ENCODE data around the gene FAF1. TPM values are rescaled to one million over a fixed set of nuclear protein-coding genes. Genes with fewer than 3 reads are reported as not detected.

FAF1 gene
- total and polyA plus RNA-seq, 4 donors = 8.6 to 45.0 (median 18.2) TPM

DNA sequence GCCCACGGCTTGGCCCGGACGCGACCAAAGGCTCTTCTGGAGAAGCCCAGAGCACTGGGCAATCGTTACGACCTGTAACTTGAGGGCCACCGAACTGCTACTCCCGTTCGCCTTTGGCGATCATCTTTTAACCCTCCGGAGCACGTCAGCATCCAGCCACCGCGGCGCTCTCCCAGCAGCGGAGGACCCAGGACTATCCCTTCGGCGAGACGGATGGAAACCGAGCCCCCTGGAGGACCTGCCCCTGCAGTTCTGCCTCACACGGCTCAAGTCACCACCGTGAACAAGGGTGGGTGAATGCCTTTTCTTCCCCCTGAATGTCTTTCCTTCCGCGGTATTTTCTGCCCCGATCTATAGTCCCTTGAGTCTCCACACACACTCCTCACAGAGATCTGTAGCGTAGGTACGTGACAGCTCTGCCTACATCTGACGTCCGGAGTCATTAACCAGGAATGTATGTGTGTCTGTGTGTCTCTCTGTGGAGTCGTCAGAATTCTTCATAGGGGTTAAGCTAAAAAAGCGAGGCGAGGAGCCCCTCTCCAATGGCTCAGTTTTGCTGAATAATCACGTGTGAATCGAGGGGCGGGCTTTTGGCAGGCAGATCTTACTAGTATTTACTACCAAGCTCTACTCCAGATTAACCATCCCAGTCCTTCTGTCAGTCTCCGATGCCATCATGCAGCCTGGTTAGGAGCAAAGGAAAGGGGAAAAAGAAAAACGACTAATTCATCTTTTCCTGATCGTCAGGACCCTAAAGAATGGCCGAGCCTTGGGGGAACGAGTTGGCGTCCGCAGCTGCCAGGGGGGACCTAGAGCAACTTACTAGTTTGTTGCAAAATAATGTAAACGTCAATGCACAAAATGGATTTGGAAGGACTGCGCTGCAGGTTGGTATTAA is 9.8 kb upstream of the FAF1 start, which contains the start of gene CDKN2C (continued):
- TF ChIP-seq YY1 (IDR thresholded peaks at IDR 0.05) = peak; percentile 83

DNA sequence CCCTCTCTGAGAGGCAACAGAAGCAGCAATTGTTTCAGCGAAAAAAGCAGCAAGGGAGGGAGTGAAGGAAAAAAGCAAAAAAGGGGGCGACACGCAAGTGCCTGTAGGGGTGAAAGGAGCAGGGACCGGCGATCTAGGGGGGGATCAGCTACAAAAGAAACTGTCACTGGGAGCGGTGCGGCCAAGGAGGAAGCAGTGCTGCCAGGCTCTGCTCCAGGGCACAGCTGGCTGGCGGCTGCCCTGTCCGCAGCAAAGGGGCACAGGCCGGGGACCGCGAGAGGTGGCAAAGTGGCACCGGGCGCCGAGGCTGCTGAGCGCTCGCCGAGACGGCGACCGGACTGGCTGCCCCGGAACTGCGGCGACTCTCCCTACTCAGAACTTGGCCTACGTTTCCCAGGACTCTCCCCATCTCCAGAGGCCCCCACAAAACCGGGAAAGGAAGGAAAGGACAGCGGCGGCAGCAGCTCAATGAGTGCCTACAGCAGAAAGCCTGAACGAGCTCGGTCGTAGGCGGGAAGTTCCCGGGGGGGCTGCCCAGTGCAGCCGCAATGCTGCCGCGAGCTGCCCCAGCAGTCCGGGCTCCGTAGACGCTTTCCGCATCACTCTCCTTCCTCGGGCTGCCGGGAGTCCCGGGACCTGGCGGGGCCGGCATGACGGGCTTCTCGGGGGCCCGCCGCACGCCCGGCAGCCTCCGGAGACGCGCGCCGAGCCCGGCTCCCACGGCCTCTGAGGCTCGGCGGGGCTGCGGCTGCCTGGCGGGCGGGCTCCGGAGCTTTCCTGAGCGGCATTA is 8.9 kb upstream of the FAF1 start:
- no peaks in the 10 kb centered on the region for H3K9me3 ChIP-seq (ENCODE audit: control insufficient read depth in 4 of 4, low read length in 3 of 4)
- under 1% methylated on average over 65 of the region's 65 CpGs for WGBS
- peak overlapping the region; percentile 62 to 92 for H3K9ac ChIP-seq (ENCODE audit: low read depth in 1 of 2, low read length in 2 of 2)
- H3K27ac ChIP-seq (ENCODE audit: low read depth in 1 of 2, low read length in 2 of 2) = peak overlapping the region; percentile 93 to 95
- H3K4me1 ChIP-seq (ENCODE audit: control insufficient read depth in 4 of 4, insufficient read depth in 4 of 4, low read length in 3 of 4) = peaks cover 2 to 18% (median 13%) of the 10 kb centered on the region in 4 donors
- H3K4me3 ChIP-seq (ENCODE audit: low read depth in 1 of 3, low read length in 3 of 3) = peak overlapping the region; percentile 74 to 94 (median 84)
- H3K27me3 ChIP-seq (ENCODE audit: control insufficient read depth in 4 of 4, insufficient read depth in 4 of 4, low read length in 3 of 4) = no peaks in the 10 kb centered on the region
- DNase-seq (ENCODE audit: low spot score) = peak; percentile 58
- TF ChIP-seq EGR1 (IDR thresholded peaks at IDR 0.05; ENCODE audit: low read depth in 2 of 2) (peak in 1 of 2 donors; percentile 5), FOXA2 (IDR thresholded peaks at IDR 0.05) (no peak)
- H3K36me3 ChIP-seq (ENCODE audit: control insufficient read depth in 4 of 4, insufficient read depth in 3 of 4, low read depth in 1 of 4, low read length in 3 of 4) = no peaks in the 10 kb centered on the region

DNA sequence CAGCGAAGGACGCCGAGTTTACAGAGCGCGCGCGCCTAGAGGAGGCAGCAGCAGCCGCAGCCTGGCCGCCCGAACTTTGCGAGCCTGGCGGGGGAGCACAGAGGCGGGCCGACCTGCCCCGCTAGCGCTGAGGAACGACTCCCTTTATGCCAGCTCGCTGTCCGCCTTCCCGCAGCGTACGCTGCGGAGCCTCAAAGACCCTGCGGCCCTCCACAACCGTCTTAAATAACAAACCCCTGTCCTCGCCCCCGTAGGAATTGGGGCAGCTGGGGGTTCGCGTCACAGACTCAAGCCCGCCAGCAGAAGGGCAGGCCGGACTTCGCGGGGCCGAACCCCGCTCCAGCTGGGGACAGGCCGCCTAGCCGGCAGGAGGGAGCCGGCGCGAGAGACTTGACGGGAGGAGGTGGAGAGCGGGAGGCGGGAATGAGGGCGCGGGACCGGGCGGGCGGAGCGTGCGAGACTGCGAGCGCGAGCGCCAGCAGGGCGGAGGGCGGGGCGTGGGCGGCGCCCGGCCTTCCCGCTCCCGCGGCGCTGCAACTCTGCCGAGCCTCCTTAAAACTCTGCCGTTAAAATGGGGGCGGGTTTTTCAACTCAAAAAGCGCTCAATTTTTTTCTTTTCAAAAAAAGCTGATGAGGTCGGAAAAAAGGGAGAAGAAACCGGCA is 8.2 kb upstream of the FAF1 start:
- Histone ChIP-seq H3K36me3 (ENCODE audit: control insufficient read depth in 4 of 4, insufficient read depth in 3 of 4, low read depth in 1 of 4, low read length in 3 of 4) (no peaks in the 10 kb centered on the region), H3K27ac (ENCODE audit: low read depth in 1 of 2, low read length in 2 of 2) (peak overlapping the region; percentile 93 to 95), H3K9ac (ENCODE audit: low read depth in 1 of 2, low read length in 2 of 2) (peak overlapping the region; percentile 62 to 92), H3K4me1 (ENCODE audit: control insufficient read depth in 4 of 4, insufficient read depth in 4 of 4, low read length in 3 of 4) (peaks cover 2 to 18% (median 13%) of the 10 kb centered on the region in 4 donors), H3K4me3 (ENCODE audit: low read depth in 1 of 3, low read length in 3 of 3) (peak overlapping the region; percentile 74 to 94 (median 84)), H3K9me3 (ENCODE audit: control insufficient read depth in 4 of 4, low read length in 3 of 4) (no peaks in the 10 kb centered on the region), H3K27me3 (ENCODE audit: control insufficient read depth in 4 of 4, insufficient read depth in 4 of 4, low read length in 3 of 4) (no peaks in the 10 kb centered on the region)
- under 1% methylated on average over 70 of the region's 70 CpGs for WGBS
- TF ChIP-seq HNF4G (IDR thresholded peaks at IDR 0.05) (no peak), RAD21 (IDR thresholded peaks at IDR 0.05) (peak in 1 of 2 donors; percentile 62), NR2F2 (IDR thresholded peaks at IDR 0.05) (no peak), YY1 (IDR thresholded peaks at IDR 0.05) (peak; percentile 58), HNF4A (conservative IDR thresholded peaks at IDR 0.05) (no peak), EGR1 (IDR thresholded peaks at IDR 0.05; ENCODE audit: low read depth in 2 of 2) (peak in 1 of 2 donors; percentile 30), TAF1 (conservative IDR thresholded peaks at IDR 0.05) (peak; percentile 66), RXRA (IDR thresholded peaks at IDR 0.05) (no peak), GABPA (IDR thresholded peaks at IDR 0.05 in 1 of 2, conservative IDR thresholded peaks at IDR 0.05 in 1 of 2) (no peak), SP1 (IDR thresholded peaks at IDR 0.05) (peak; percentile 42), JUND (IDR thresholded peaks at IDR 0.05) (no peak), FOXA1 (IDR thresholded peaks at IDR 0.05) (no peak), FOXA2 (IDR thresholded peaks at IDR 0.05) (no peak)
- TF ChIP-seq, protein P1, sequence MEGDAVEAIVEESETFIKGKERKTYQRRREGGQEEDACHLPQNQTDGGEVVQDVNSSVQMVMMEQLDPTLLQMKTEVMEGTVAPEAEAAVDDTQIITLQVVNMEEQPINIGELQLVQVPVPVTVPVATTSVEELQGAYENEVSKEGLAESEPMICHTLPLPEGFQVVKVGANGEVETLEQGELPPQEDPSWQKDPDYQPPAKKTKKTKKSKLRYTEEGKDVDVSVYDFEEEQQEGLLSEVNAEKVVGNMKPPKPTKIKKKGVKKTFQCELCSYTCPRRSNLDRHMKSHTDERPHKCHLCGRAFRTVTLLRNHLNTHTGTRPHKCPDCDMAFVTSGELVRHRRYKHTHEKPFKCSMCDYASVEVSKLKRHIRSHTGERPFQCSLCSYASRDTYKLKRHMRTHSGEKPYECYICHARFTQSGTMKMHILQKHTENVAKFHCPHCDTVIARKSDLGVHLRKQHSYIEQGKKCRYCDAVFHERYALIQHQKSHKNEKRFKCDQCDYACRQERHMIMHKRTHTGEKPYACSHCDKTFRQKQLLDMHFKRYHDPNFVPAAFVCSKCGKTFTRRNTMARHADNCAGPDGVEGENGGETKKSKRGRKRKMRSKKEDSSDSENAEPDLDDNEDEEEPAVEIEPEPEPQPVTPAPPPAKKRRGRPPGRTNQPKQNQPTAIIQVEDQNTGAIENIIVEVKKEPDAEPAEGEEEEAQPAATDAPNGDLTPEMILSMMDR (IDR thresholded peaks at IDR 0.05; ENCODE audit: low read depth, low read length, missing input control) = peak; percentile 23
- TF ChIP-seq, protein P2, sequence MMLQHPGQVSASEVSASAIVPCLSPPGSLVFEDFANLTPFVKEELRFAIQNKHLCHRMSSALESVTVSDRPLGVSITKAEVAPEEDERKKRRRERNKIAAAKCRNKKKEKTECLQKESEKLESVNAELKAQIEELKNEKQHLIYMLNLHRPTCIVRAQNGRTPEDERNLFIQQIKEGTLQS (IDR thresholded peaks at IDR 0.05) = no peak
- TF ChIP-seq, protein P3, sequence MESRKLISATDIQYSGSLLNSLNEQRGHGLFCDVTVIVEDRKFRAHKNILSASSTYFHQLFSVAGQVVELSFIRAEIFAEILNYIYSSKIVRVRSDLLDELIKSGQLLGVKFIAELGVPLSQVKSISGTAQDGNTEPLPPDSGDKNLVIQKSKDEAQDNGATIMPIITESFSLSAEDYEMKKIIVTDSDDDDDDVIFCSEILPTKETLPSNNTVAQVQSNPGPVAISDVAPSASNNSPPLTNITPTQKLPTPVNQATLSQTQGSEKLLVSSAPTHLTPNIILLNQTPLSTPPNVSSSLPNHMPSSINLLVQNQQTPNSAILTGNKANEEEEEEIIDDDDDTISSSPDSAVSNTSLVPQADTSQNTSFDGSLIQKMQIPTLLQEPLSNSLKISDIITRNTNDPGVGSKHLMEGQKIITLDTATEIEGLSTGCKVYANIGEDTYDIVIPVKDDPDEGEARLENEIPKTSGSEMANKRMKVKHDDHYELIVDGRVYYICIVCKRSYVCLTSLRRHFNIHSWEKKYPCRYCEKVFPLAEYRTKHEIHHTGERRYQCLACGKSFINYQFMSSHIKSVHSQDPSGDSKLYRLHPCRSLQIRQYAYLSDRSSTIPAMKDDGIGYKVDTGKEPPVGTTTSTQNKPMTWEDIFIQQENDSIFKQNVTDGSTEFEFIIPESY (IDR thresholded peaks at IDR 0.05) = no peak
- TF ChIP-seq, protein P4, sequence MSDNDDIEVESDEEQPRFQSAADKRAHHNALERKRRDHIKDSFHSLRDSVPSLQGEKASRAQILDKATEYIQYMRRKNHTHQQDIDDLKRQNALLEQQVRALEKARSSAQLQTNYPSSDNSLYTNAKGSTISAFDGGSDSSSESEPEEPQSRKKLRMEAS (IDR thresholded peaks at IDR 0.05) = no peak
- TF ChIP-seq, protein P5, sequence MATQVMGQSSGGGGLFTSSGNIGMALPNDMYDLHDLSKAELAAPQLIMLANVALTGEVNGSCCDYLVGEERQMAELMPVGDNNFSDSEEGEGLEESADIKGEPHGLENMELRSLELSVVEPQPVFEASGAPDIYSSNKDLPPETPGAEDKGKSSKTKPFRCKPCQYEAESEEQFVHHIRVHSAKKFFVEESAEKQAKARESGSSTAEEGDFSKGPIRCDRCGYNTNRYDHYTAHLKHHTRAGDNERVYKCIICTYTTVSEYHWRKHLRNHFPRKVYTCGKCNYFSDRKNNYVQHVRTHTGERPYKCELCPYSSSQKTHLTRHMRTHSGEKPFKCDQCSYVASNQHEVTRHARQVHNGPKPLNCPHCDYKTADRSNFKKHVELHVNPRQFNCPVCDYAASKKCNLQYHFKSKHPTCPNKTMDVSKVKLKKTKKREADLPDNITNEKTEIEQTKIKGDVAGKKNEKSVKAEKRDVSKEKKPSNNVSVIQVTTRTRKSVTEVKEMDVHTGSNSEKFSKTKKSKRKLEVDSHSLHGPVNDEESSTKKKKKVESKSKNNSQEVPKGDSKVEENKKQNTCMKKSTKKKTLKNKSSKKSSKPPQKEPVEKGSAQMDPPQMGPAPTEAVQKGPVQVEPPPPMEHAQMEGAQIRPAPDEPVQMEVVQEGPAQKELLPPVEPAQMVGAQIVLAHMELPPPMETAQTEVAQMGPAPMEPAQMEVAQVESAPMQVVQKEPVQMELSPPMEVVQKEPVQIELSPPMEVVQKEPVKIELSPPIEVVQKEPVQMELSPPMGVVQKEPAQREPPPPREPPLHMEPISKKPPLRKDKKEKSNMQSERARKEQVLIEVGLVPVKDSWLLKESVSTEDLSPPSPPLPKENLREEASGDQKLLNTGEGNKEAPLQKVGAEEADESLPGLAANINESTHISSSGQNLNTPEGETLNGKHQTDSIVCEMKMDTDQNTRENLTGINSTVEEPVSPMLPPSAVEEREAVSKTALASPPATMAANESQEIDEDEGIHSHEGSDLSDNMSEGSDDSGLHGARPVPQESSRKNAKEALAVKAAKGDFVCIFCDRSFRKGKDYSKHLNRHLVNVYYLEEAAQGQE (IDR thresholded peaks at IDR 0.05) = peak; percentile 90
- peak; percentile 88 for DNase-seq (ENCODE audit: low spot score)

Measured in liver (tissue), 9 donors.